Neural progenitor cell (in vitro differentiated cells): ENCODE data around the gene LTV1. TPM values are rescaled to one million over a fixed set of nuclear protein-coding genes. Genes with fewer than 3 reads are reported as not detected.

Experiments used
- DNase-seq: peaks from one replicate; pipeline ENCODE4 v3.0.0-alpha.2; 2016; ENCODE audit warnings: low spot score
- H2AFZ ChIP-seq: fragments of 200-600 bp; sonication (generic); replicated peaks from 2 replicates; pipeline ENCODE4 v1.6.1; 2016; ENCODE audit warnings: antibody characterized with exemption
- H3F3A ChIP-seq: fragments of 200-600 bp; sonication (generic); 2 replicates; pipeline ENCODE4 v1.6.1; 2016; ENCODE audit warnings: antibody characterized with exemption, low read depth
- H3K27ac ChIP-seq: fragments of 200-600 bp; sonication (generic); 2 replicates; pipeline ENCODE4 v1.5.1; 2016; ENCODE audit warnings: mild to moderate bottlenecking
- H3K27me3 ChIP-seq: fragments of 200-600 bp; sonication (generic); 2 replicates; pipeline ENCODE4 v1.6.1; 2016; ENCODE audit warnings: mild to moderate bottlenecking, moderate library complexity
- H3K36me3 ChIP-seq: fragments of 200-600 bp; sonication (generic); 2 replicates; pipeline ENCODE4 v1.5.1; 2016
- H3K4me1 ChIP-seq: fragments of 200-600 bp; sonication (generic); 2 replicates; pipeline ENCODE4 v1.6.1; 2016; ENCODE audit warnings: mixed run types
- H3K4me2 ChIP-seq: fragments of 200-600 bp; sonication (generic); 2 replicates; pipeline ENCODE4 v1.6.1; 2016
- H3K4me3 ChIP-seq: fragments of 200-600 bp; sonication (generic); 2 replicates; pipeline ENCODE4 v1.5.1; 2016
- H3K79me2 ChIP-seq: fragments of 200-600 bp; sonication (generic); 2 replicates; pipeline ENCODE4 v1.6.1; 2016; ENCODE audit warnings: low read depth
- H3K9ac ChIP-seq: fragments of 200-600 bp; sonication (generic); 2 replicates; pipeline ENCODE4 v1.6.1; 2016
- H3K9me3 ChIP-seq: fragments of 200-600 bp; sonication (generic); 2 replicates; pipeline ENCODE4 v1.5.1; 2016; ENCODE audit warnings: low read depth
- H4K20me1 ChIP-seq: fragments of 200-600 bp; sonication (generic); 2 replicates; pipeline ENCODE4 v1.6.1; 2016; ENCODE audit warnings: low read depth
- H3K27ac Mint-ChIP-seq: 3 replicates; pipeline ENCODE4 v1.8.0; 2021; ENCODE audit warnings: mixed read lengths
- H3K27me3 Mint-ChIP-seq: 2 replicates; pipeline ENCODE4 v1.8.0; 2022; ENCODE audit warnings: low read depth, mild to moderate bottlenecking, inconsistent platforms, moderate library complexity, mixed read lengths; ENCODE audit not compliant: insufficient read depth
- H3K36me3 Mint-ChIP-seq: 3 replicates; pipeline ENCODE4 v1.8.0; 2021; ENCODE audit warnings: mixed read lengths
- H3K4me1 Mint-ChIP-seq: 3 replicates; pipeline ENCODE4 v1.8.0; 2021; ENCODE audit warnings: mixed read lengths
- H3K4me3 Mint-ChIP-seq: 3 replicates; pipeline ENCODE4 v1.8.0; 2021; ENCODE audit warnings: mild to moderate bottlenecking, moderate library complexity, mixed read lengths
- H3K9me3 Mint-ChIP-seq: 3 replicates; pipeline ENCODE4 v1.8.0; 2020; ENCODE audit warnings: mixed read lengths
- EZH2 ChIP-seq: fragments of 200-600 bp; sonication (generic); IDR thresholded peaks from 2 replicates; pipeline ENCODE4 v1.6.1; 2017; ENCODE audit warnings: antibody characterized with exemption, mild to moderate bottlenecking, moderate library complexity
- EZH2phosphoT487 ChIP-seq: fragments of 200-600 bp; sonication (generic); IDR thresholded peaks from 2 replicates; pipeline ENCODE4 v1.6.1; 2017; ENCODE audit warnings: antibody characterized with exemption
- total RNA-seq: library from RNA; depleted of rRNA; stranded (reverse); fragments of >200 nt; gene quantifications from 2 replicates; pipeline ENCODE4 v1.2.3, GENCODE V29; 2015; ENCODE audit warnings: low replicate concordance
- TF ChIP-seq, protein P1 (sequence below): fragments of 200-600 bp; sonication (generic); IDR thresholded peaks from 2 replicates; pipeline ENCODE4 v1.5.1; 2017; ENCODE audit warnings: antibody characterized with exemption, mild to moderate bottlenecking

LTV1 gene
- total RNA-seq, 1 donor from 2014 or later = 36.0 TPM

DNA sequence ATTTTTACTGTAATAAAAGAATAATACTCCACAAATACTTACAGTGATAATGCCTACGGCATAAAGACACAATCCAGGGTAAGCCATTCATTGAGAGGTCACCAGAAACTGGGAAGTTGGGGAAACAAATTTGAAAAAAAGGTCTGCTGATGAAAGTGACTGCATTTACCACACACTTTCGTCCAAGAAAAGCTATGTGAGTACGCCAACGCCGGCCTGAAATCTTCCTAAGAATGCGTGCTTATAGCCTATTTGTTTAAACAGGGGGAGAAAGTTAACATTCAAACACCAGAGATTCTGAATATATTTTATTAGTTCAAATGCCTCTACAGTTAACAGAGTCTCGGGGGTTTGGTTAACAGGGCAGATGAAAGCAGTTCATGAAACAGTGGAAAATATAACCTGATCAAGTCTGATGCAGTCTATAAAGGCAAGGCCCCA, 657 bp upstream of the LTV1 start:
- Mint-ChIP-seq H3K4me1 (peaks cover 22% of the 10 kb centered on the region), H3K36me3 (peaks cover 15% of the 10 kb centered on the region), H3K4me3 (peak overlapping the region; percentile 96), H3K27me3 (peaks cover 2% of the 10 kb centered on the region), H3K27ac (peak overlapping the region; percentile 99), H3K9me3 (peaks cover 12% of the 10 kb centered on the region)
- DNase-seq = no peak
- H3K9ac ChIP-seq = peak overlapping the region; percentile 93
- H3F3A ChIP-seq = peaks cover 4% of the 10 kb centered on the region
- peak overlapping the region; percentile 96 for H2AFZ ChIP-seq
- H3K27me3 ChIP-seq = no peaks in the 10 kb centered on the region
- H3K4me1 ChIP-seq = peaks cover 13% of the 10 kb centered on the region
- peaks cover 29% of the 10 kb centered on the region for H3K79me2 ChIP-seq
- peak overlapping the region; percentile 94 for H3K27ac ChIP-seq
- H3K9me3 ChIP-seq = no peaks in the 10 kb centered on the region
- H3K36me3 ChIP-seq = peaks cover 10% of the 10 kb centered on the region
- peak overlapping the region; percentile 69 for H3K4me3 ChIP-seq
- peak overlapping the region; percentile 90 for H3K4me2 ChIP-seq
- no peaks in the 10 kb centered on the region for H4K20me1 ChIP-seq
- TF ChIP-seq EZH2phosphoT487 (no peak), EZH2 (no peak)
- TF ChIP-seq, protein P1, sequence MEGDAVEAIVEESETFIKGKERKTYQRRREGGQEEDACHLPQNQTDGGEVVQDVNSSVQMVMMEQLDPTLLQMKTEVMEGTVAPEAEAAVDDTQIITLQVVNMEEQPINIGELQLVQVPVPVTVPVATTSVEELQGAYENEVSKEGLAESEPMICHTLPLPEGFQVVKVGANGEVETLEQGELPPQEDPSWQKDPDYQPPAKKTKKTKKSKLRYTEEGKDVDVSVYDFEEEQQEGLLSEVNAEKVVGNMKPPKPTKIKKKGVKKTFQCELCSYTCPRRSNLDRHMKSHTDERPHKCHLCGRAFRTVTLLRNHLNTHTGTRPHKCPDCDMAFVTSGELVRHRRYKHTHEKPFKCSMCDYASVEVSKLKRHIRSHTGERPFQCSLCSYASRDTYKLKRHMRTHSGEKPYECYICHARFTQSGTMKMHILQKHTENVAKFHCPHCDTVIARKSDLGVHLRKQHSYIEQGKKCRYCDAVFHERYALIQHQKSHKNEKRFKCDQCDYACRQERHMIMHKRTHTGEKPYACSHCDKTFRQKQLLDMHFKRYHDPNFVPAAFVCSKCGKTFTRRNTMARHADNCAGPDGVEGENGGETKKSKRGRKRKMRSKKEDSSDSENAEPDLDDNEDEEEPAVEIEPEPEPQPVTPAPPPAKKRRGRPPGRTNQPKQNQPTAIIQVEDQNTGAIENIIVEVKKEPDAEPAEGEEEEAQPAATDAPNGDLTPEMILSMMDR = no peak

DNA sequence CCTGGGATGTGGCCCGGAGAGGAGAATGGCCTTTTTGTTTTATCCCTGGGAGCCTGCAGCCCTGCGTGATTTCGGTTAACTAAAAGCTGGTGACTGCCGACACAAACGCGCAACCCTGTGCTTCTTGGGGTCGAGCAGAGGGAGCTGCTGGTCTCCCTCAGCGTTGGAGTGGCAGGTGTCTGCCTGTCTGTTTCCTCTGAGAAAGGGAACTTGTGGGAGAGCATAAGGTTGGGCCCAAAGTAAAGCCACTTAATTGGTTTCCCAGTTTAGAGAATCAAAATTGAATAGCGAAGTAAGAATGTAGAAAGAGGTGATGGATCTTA, 500 bp downstream of the LTV1 start:
- H3K79me2 ChIP-seq = peaks cover 29% of the 10 kb centered on the region
- Mint-ChIP-seq H3K36me3 (peaks cover 23% of the 10 kb centered on the region), H3K27me3 (peaks cover 2% of the 10 kb centered on the region), H3K4me1 (peaks cover 22% of the 10 kb centered on the region), H3K9me3 (peaks cover 12% of the 10 kb centered on the region), H3K4me3 (peak overlapping the region; percentile 96), H3K27ac (peak overlapping the region; percentile 95)
- no peak for DNase-seq
- no peak for TF ChIP-seq EZH2
- no peak for TF ChIP-seq EZH2phosphoT487
- TF ChIP-seq, protein P1 = no peak
- peak overlapping the region; percentile 93 for H3K9ac ChIP-seq
- H2AFZ ChIP-seq = peak overlapping the region; percentile 53
- peaks cover 13% of the 10 kb centered on the region for H3K4me1 ChIP-seq
- H4K20me1 ChIP-seq = no peaks in the 10 kb centered on the region
- no peaks in the 10 kb centered on the region for H3K27me3 ChIP-seq
- H3K36me3 ChIP-seq = peaks cover 10% of the 10 kb centered on the region
- peaks cover 4% of the 10 kb centered on the region for H3F3A ChIP-seq
- H3K9me3 ChIP-seq = no peaks in the 10 kb centered on the region
- H3K4me2 ChIP-seq = peak overlapping the region; percentile 90
- peak overlapping the region; percentile 69 for H3K4me3 ChIP-seq
- peak overlapping the region; percentile 46 for H3K27ac ChIP-seq

DNA sequence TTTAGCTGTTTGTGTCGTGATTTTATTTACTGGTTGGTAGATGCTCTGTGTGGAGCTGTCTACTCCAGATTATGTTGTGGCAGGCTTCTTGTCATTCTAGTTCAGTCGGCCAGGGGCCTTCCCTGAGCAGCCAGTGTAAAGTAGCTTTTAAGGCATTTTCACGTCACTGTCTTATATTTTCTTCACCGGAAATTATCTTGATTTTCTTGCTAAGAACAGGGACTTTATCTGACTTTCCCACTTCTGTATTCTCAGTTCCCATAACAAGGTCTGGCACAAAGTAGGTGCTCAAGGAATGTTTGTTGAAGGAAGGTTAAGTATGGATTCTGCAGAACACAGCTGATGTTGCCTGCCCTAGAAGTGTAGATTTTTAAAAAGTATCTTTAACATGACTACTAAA, 868 bp downstream of the LTV1 start:
- H3K9me3 ChIP-seq = no peaks in the 10 kb centered on the region
- Mint-ChIP-seq H3K27me3 (peaks cover 2% of the 10 kb centered on the region), H3K27ac (peak overlapping the region; percentile 95), H3K4me1 (peaks cover 22% of the 10 kb centered on the region), H3K36me3 (peaks cover 26% of the 10 kb centered on the region), H3K9me3 (peaks cover 12% of the 10 kb centered on the region), H3K4me3 (peak overlapping the region; percentile 96)
- peaks cover 13% of the 10 kb centered on the region for H3K4me1 ChIP-seq
- no peaks in the 10 kb centered on the region for H3K27me3 ChIP-seq
- peaks cover 4% of the 10 kb centered on the region for H3F3A ChIP-seq
- peak overlapping the region; percentile 90 for H3K4me2 ChIP-seq
- H4K20me1 ChIP-seq = no peaks in the 10 kb centered on the region
- H2AFZ ChIP-seq = no peak overlapping the region
- peaks cover 10% of the 10 kb centered on the region for H3K36me3 ChIP-seq
- peak; percentile 8 for DNase-seq
- no peak for TF ChIP-seq EZH2
- TF ChIP-seq, protein P1 = no peak
- no peak for TF ChIP-seq EZH2phosphoT487
- H3K79me2 ChIP-seq = peaks cover 29% of the 10 kb centered on the region
- H3K9ac ChIP-seq = peak overlapping the region; percentile 93
- peak overlapping the region; percentile 46 for H3K27ac ChIP-seq
- peak overlapping the region; percentile 69 for H3K4me3 ChIP-seq
